ENCODE data around the gene SH3RF3.
A peak's percentile ranks its signal among the peaks of the same experiment; 100 is the strongest.

SH3RF3 gene

GRCh38 chr2:109318150-109318948, 189.3 kb downstream of the SH3RF3 start:
- DNase-seq = no peak

GRCh38 chr2:109318949-109319342, 189.9 kb downstream of the SH3RF3 start:
- no peak for DNase-seq

DNA sequence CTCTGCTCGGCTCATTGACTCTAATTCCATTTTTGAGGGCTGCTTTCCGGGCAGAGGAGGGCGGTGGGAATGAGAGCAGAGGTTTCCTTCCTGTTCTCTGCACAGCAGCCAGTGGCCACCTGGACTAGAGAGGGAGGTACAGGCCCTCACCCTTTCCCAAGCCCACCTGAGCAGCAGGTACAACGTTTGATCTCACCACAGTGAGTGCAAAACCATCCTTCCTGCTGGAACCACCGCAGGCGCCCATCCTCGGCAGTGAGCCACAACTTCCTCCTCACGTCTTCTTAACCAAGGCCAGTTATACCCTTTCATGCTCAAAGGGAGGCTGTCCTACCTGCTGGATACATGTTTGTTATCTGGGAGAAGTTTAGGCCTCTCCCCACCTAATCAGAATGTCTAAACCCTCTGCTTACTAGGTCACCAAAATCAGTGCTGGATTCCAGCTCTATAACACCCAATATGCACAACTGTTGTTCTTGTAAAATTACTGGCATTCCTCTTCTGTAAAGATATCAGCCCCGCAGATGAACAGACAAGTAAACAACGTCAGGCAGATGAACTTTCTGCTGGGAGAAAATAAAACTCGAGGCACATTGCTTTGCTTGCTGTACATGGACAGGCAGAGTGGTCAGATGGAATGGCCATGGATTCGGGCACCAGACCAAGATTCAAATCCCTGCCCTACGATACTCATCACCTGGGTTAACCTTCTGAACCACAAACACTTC, 191.4 kb downstream of the SH3RF3 start:
- DNase-seq = no peak

DNA sequence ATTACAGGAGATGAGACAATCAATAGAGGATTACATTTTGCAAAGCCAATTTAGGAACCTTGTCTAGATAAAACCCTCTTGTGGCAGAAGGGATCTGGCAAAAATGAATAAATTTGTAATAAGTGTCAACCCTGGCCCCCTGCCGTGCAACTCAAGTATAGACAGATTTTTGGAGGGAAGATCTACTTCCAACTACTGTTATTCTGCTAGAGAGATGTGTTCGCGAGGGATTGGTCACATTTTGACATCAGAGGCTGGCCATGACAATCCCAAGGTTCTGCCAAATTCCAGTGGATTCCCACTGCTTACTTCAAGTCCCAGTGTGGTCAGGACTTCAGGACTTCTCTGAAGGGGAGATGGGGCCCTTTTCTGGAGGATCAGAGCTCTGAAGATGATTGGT, 192.6 kb downstream of the SH3RF3 start:
- no peak for DNase-seq

- DNase-seq = no peak
These were observed 193.1 kb downstream of the SH3RF3 start for GRCh38 chr2:109322111-109322510.

DNA sequence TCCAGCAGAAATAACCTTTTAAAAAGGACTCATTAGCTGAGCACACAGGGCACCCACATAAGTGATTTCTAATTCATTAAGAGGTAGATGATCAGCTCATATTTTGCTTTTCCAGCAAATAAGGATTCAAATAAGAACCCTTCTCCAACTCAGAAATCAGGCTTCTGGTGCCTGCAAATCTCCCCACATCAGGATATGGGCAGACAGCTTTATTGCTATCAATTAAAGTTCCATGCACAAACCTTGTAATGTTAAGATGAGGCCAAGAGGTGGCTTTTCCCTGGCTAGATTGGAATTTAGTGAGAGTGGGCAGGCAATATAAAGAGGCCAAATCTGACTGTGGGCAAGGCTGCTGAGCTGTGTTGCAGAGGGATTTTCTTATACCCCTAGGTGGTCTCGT, 193.6 kb downstream of the SH3RF3 start:
- DNase-seq = no peak

GRCh38 chr2:109324861-109325260, 195.9 kb downstream of the SH3RF3 start:
- no peak for DNase-seq

GRCh38 chr2:109325570-109325969, 196.6 kb downstream of the SH3RF3 start:
- no peak for DNase-seq

DNA sequence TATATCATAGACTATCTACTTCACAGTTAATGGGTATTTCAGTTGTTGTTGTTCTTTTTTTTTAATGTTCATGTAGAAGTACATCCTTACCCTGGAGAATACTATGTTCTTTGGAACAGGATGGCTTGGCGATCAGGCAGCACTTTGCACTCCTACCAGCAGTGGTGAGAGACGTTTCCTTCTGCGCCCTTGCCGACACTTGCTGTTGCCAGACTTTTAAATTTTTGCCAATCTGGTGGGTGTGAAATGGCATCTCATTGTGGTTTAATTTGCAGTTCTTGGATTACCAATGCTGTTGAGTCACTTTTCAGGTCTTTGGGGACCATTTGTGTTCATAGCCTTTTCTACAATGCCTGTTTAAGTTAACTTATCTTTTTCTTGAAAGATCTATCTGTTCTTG, 197.3 kb downstream of the SH3RF3 start:
- no peak for DNase-seq

- no peak for DNase-seq
These were observed 201.1 kb downstream of the SH3RF3 start for GRCh38 chr2:109330056-109330455.

DNA sequence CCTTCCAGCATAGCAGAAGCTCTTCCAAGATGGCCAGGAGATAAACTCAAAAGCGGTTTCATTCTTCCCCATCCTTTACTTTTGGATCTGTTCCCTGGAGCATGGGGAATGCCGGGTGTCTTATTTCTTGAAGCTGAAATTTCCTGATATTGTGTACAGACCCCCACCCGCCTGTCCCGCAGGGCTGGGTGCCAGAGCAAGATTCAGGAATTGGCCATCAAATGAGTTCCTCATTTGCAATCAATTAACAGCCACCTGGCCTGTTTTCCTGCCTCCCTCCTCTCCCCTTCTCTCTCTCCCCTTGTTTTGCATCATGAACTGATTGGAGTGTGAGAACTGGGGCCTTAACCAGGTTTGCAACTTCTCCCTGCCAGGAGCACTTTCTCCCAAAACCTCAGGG, 202.1 kb downstream of the SH3RF3 start:
- no peak for DNase-seq

DNA sequence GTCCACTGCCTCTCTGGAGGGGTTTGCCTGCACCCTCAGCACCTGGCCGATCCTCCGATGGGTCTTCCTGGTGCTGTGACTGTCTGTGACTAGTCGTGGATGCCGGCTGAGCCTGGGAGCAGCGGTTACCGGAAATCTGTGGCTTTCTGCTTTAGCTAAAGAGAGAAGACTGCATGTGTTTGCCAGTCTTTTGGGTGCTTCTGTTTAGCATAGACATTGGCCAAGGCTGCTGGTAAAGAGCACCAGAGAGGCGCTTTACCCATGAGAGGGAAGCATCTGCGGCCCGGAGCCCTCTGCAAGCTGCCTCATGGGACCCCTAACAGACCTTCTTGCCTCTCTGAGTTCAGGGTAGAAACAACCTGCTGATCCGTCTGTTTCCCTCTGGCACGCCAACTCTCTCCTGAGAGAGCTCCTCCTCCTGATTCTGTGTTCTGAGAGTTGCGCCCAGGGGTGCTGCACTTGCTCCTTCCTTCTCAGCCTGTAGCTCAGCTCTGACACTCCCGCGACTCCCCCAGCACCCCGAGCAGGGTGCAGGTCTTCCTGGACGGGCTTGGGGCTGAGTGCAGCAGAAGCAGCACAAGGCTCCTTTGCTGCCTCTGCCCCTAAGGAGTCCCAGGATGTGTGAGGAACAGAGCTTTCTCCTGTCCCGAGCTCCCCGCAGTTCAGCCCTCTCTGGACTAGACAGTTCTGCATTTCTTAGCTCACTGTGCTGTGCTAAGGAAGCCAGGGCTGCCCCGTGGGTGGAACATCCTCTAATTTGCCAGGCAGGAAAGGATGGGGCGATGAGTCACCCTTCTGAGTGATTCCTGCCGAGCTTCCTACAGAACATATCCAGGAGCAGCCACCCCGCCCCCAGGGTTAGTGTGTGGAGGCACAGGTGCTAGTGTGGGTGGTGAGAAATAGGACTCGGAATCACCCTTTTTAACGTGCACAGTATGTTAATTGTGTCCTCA, 203.2 kb downstream of the SH3RF3 start:
- peak; percentile 22 to 47 for DNase-seq

DNA sequence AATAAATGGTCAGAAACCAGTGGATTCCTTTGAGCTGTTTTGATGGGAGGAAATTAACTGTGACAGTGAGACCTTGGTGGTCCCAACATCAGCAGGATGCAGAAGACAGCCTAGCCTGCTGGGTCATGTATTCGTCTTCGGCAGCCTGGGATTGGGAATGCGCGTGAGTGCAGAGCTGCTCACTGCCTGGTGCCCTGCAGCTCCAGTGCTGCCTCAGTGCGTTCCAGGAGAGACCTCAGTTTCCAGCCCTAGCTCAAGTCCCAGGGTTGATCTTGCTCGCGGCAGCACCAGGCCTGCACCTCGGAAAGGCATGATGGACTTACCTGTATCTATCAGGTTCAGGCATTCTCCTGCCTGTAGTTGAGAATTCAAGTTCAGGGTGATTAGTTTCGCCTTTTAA, 203.9 kb downstream of the SH3RF3 start:
- DNase-seq = no peak

DNA sequence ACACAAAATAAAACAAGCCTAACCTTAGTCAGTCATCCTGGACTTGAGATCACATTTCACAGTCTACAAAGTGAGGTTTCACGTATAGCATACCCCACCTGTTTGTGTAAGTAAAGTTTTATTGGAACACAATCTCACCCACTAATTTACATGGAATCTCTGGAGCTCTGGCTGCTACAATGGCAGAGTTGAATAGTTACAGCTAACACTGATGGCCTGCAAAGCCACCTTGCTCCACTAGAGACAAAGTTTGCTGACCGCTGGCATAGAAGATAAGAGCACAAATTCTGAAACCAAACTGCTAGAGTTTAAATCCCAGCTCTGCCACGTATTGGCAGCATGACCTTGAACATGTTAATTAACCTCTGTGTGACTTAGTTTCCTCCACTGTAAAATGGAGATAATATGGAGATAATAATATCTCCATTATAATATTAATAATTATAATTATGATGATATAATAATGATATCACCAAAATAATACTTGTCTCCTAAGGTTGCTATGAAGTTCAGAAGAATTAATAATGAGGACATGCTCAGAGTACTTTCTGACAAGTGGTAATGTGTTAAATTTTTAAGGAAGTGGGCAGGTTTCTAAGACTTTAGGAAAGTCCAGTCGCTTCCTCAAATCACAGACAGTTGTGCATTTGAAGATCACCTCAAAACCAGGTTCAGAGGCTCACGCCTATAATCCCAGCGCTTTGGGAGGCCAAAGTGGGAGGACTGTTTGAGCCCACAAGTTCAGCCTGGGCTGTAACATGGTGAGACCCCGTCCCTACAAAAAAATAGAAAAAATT, 204.6 kb downstream of the SH3RF3 start:
- DNase-seq = no peak

- peak in 1 of 2 donors; percentile 2 for DNase-seq
These were observed 206.7 kb downstream of the SH3RF3 start for GRCh38 chr2:109335631-109336176.

DNA sequence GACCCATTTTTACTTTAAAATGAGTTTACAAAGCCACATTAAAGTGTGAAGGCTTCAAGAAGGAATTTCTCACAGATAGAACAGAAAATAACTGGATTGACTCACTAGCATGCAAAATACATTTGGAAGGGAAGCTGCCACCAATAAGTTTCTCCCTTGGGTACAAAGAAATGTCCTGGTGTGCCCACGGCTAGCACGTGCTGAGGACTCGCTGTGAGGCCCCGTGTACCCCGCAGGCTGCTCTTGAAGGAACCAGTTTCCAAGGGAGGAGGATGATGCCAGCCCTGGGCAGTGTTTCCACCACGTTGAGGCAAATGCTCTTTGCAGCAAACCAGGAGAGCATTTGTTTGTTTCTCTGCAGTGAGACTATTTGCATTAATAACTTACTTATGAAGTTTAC, 207.3 kb downstream of the SH3RF3 start:
- no peak for DNase-seq

DNA sequence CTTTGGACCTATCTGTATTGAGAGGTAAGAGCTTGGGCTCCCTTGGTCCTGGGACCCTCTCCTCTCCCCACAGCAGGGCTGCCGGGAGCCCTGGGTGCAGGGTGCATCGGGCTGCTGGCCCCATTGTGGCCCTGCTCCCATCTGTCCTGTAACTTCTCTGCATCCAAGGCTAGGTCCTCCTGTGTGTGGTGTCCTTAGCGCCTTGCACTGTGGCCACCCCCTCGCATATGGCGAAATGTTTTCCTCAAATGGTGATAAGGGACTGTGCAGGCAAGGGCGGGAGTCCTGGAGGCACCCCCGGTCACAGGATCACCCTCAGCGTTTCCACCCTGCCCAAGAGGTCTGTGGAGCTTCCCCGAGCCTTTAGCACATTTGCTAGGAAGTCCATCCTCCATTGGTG, 208.2 kb downstream of the SH3RF3 start:
- DNase-seq = no peak

GRCh38 chr2:109339519-109339966, 210.5 kb downstream of the SH3RF3 start:
- DNase-seq = no peak

- DNase-seq = no peak
These were observed 211.4 kb downstream of the SH3RF3 start for GRCh38 chr2:109340381-109340780.

DNA sequence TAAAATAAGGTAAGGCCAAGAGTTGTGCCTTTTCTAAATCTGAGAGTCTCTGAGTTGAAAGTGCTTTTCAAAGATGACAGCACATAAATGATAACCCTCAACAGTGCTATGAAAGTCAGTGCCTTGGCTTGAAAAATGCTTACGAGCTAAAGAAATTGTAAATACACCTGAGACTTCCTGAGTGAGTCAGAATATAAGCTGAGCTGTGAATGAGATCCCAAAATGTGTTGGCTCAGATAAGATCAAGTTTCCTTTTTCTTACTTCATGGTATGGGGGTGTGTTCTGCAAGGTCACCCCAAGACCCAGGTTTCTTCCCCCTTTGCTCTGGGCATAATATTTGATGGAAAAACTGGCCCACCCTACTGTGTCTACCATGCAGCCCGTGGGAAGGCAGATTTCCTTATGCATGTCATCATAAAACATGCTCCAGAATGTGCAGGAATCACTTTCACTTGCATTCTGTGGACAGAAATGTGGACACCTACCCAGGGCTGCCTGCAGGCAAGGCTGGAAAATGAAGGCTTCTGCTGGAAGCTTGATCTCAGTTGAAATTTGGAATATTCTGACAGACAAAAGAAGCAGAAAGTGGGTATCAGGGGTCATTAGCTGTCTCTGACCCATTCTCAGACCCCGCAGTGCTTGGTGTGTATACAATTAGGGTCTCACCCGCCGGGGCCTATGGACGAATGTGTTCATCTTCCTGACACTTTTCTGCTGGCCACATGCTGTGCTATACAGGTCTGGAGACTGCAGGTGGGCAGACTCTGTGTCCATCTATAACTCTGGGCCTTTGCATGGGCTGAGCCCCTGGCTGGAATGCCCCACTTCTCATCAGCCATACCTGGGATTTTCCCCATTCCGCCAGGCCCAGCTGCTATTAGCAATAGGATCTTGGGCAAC, 212.6 kb downstream of the SH3RF3 start:
- no peak for DNase-seq
